HG02798 (cell line): Measurements from ENCODE around the gene KRT86.
"Not testable (repeated sequence)": the region's sequence is repeated elsewhere in the genome, so short reads cannot be mapped to it uniquely, and the experiment has no call there.

Experiments used
- ATAC-seq: cut with Tn5 transposase; IDR thresholded peaks from one replicate; pipeline ENCODE4 v1.9.1; 2021; ENCODE audit warnings: mild to moderate bottlenecking; ENCODE audit not compliant: unreplicated experiment, poor library complexity

The KRT86 gene

DNA sequence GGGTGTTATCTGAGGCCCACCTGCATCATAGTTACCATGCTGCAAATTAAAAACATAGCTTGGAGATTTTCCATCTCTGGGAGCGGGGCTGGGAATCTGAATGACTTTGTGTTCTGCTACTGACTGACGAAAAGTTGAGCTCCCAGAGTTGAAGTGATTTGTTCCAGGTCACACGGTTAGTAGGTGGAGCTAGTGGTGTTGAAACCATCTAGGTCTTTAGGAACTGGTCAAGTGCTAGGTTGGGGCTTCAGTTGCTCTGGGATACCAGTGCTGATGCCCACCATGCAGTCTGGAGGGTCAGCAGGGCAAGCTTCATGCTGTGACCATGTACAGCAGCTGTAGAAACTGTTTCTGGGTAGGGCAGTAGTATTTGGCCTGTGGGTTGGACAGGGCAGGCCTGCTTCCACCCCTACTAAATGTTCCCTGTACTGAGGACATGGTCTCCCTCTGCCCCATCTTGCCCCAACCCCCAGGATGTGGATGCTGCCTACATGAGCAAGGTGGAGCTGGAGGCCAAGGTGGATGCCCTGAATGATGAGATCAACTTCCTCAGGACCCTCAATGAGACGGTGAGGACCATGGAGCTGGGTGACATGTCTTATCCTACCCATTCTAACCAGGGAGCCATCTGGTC lies 36.1 kb upstream of the KRT86 start:
- no peak for ATAC-seq

- no peak for ATAC-seq
Measured at GRCh38 chr12:52238916-52239646, 35.4 kb upstream of the KRT86 start.

DNA sequence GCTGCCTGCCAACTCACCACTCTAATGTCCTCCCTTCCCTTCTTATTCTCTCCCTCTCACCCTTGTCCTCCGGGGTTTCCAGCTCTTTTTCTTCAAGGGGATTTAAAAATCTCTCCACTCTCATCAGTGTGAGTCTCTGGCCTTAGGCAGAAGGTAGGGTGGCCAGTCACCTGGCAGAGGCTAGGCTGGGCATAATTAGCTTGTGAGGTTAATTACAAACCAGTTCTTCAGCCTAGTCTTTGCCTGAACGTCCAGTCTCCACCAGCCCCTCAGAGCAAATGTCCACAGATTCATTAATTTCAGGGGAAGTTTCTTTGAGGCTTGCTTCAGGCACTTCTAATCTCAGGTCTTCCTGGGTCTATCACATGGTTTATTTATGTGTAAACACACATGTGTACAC lies 34.7 kb upstream of the KRT86 start:
- no peak for ATAC-seq

GRCh38 chr12:52240247-52240646 lies 34.2 kb upstream of the KRT86 start:
- ATAC-seq, result not testable (repeated sequence)

DNA sequence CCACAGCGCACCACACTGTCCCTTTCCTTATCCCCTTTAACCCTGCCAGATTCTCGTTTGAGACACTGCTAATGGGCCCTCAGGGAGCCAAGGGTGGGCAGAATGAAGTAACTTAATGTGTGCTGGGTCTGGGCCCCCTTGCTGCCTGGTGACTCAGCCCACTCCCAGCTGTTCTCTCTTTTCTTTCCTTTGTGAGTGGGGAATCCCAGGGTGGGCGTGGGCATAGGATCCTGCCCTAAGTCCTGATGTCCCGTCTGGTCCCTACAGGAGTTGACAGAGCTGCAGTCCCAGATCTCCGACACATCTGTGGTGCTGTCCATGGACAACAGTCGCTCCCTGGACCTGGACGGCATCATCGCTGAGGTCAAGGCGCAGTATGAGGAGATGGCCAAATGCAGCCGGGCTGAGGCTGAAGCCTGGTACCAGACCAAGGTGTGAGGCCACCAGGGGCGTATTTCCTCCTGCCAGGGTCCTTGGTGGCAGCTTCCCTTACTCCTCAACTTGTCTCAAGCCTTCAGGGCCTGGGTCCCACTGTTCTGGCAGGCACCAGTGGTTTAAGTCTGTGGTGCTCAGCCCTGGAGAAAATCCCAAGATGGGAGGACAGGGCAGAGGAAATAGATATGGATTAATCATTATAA lies 33.1 kb upstream of the KRT86 start:
- no peak for ATAC-seq

DNA sequence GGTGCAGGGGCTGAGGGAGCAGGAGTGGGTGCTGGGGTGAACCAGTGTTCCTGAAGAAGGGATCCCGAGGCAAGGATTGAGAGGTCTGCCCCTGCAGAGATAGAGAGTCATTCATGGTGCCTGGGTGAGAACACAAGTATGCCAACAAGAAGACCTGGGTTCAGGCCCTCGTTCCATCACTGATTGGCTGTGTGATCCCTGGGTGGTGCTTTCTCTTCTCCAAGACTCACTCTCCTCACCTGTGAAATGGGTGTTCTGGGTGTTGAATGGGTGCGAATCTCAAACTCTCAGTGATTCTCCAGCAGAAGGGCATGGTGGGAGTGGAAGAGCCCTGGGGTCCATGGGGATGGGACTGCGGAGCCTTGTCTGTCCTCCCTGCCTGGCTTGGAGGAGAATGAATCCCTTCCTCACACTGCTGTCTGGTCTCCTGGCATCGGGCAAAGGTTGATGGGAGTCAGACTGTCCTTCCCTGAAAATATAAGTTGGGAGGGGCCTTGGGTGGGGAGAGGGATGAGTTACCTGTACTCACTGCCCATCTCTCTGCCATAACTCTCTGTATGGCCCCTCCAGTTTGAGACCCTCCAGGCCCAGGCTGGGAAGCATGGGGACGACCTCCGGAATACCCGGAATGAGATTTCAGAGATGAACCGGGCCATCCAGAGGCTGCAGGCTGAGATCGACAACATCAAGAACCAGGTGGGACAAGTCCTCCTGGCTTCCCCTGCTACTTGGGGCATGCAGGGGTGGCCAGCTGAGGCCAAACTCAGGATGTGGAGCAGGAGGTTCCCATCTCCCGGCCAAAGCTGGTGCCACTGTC lies 31.8 kb upstream of the KRT86 start:
- ATAC-seq, result no peak

DNA sequence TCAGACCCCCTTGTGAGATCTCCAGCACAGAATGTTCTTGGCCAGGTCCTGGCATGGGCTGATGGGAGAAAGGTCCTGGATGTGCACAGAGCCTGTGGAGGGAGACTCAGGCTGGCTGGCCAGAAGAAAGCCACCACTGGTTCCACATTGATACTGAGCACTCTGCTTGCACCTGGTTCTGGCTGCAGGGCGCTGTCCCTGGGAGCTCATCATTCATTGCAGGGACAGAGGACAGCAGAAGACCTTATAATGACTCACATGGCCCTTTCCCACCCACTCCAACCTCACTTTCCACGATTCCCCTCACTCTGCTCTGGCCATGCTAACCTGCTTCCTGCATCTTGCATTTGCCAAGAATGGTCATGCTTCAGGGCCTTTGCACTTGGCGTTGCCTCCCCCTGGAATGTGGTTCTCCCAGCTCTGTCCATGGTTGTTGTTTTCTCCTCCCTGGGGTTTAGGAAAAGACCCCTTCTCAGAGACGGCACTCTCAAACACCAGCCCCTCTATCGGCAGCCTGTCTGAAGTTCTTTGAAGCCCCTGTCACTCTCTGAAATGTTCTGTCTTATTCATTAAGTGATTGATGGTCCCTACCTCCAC lies 31.1 kb upstream of the KRT86 start:
- ATAC-seq, result no peak

DNA sequence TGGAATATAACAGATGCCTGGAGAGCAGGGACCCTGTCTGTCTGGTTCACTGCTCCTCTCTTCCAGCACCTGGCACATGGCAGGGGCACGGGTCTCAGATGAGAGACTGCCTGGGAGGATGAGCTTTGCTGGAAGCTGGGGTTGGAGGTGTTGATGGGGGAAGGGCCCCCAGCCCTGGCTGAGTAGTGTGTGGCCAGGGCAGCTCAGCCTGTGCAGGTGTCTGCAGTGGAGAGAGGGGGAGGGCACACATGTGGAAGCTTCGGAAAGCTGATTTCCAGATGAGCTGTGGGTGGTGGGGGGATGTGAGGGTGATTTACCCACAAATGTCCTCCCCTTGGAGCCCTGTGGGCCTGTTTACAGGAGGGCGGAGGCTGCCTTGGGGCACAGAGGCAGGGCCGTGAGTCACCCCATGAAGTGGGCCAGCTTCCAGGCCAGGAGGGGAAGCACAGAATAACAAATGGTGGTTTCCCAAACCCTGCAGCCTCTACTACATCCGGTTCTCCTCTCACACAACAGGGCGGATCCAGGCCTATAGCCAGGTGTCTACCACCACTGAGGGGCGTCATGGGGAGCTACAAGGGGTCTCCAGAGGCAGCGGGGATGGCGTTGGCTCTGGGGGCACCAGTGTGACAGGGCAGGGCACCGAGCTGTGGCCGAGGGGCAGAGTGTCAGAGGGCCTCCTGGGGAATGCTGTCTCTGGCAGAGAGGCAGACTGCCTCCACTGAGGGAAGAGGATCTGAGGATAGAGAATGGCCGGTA lies 30.4 kb upstream of the KRT86 start:
- ATAC-seq, result peak; percentile 89

GRCh38 chr12:52244615-52244994 lies 29.8 kb upstream of the KRT86 start:
- ATAC-seq, result no peak

DNA sequence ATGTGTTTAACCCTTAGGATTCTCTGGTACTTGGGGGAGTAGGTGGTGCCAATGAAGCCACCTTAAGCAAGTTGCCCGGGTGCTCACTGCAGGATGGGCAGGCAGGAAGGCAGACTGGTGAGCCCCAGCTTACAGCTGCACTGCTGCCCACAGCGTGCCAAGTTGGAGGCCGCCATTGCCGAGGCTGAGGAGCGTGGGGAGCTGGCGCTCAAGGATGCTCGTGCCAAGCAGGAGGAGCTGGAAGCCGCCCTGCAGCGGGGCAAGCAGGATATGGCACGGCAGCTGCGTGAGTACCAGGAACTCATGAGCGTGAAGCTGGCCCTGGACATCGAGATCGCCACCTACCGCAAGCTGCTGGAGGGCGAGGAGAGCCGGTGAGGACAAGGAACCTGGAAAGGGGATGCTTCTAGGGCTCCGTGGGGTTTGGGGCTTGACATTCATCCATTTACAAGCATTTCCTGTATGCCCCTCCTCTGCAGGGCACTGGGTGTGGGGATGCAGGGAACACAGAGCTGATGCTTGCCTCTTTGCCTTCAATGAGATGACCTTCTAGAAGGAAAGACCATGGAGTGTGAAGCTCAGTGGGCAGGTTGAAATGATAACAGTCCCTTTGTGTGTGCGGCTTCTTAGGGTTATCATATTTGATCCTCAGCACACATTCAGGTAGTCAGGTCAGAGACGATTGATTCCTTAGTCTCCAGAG lies 29.0 kb upstream of the KRT86 start:
- no peak for ATAC-seq

DNA sequence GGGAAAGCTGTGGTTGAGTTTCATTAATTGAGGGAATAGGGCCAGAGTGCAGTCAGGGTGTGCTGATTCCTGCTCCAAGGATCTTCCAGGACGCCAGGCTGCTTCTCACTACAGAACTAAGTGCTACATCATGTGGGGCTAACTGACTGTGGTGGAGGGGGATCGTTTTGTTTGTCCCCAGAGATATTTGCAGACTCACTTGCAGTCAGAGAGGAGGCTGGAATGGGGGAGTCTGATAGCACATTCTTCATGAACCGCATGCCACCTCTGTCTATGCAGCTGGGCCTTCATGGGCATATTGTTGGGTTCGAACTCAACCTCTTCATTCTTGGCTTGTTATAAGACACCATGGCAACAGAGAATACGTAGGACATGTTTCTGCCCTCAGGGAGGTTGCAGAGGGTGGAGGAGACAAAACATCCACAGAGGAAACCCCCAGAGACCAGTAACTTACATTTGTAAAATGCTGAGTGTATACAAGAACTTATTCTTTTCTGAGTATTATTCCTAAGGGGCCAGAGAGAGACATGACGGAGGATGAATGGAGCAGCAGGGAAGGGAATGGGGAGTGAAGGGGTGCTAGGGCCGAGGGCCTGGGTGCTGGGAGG lies 28.4 kb upstream of the KRT86 start:
- no peak for ATAC-seq

GRCh38 chr12:52246720-52247621 lies 27.5 kb upstream of the KRT86 start:
- ATAC-seq, result no peak

- no peak for ATAC-seq
Measured at GRCh38 chr12:52247622-52248540, 26.6 kb upstream of the KRT86 start.

DNA sequence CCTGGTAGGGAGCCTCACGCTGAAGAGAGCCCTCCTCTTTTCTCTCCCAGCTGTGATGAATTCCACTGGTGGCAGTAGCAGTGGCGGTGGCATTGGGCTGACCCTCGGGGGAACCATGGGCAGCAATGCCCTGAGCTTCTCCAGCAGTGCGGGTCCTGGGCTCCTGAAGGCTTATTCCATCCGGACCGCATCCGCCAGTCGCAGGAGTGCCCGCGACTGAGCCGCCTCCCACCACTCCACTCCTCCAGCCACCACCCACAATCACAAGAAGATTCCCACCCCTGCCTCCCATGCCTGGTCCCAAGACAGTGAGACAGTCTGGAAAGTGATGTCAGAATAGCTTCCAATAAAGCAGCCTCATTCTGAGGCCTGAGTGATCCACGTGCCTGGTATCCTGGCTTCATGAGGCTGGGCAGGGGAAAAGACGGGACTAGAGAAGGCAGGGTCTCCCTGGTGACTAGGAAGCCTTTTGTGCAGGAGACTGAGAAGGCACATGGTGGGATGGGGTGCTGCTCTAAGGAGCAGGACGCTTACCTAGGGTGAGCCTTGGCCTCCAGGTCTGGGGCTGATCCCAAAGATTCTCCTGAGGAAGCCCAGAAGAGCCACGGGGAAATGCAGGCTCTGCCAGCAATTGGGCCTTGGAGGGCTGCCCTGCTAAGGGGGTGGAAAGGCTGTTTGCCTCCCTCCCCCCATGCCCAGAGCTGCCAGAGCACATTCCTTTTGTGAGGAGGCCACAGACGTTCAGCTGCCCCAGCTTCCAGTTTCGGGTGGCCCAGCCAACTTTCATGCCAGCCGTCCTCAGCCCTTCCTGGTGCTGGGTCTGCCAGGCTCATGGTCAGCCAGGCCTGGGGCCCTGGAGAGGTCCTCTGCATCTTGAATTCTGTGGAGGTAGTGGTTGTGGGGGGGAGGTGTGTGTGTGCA lies 25.6 kb upstream of the KRT86 start:
- no peak for ATAC-seq

DNA sequence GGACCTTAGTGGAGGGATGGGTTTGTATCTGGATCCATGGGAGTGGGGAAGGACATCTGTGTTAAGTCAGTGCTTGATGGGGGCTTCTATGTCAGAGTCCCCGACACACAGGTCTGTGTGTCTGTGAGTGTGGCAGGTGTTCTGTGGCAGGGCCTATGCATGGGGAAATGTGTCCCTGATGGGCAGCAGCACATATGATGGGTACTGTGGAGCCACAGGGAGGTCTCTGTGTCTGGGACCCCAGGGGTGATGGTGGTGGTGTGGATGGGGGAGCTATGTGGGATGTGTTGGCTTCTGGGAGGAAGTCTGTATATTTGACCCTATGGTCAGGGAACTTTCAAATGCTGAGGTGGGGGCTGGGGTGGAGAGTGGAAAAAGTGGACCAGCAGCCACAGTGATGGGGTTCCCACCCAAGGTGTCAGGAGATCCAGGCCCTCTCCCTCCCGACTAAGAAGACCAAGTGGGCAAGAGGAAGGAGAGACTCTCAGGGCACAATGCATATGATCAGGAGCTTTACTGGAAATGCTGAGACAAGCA lies 24.9 kb upstream of the KRT86 start:
- ATAC-seq, result no peak
